Cardiac muscle cell (in vitro differentiated cells and primary cell): ENCODE data around the gene YES1. TPM values are rescaled to one million over a fixed set of nuclear protein-coding genes. Genes with fewer than 3 reads are reported as not detected.

ENCODE experiments used
- DNase-seq, 2 donors: peaks; one replicate each; pipeline versions ENCODE4 v3.0.0 to v3.0.0-alpha.2; 2010 to 2017; ENCODE audit warnings: low read depth in 1 of 2, low spot score in 1 of 2
- H3K27ac ChIP-seq: fragments of 200-600 bp; sonication (generic); 2 replicates; pipeline ENCODE4 v1.5.1; 2016
- H3K27me3 ChIP-seq: fragments of 200-600 bp; sonication (generic); 2 replicates; pipeline ENCODE4 v1.6.0; 2016; ENCODE audit warnings: control low read depth
- H3K36me3 ChIP-seq: fragments of 200-600 bp; sonication (generic); 2 replicates; pipeline ENCODE4 v1.5.1; 2016; ENCODE audit warnings: control low read depth
- H3K4me1 ChIP-seq: fragments of 200-600 bp; sonication (generic); 2 replicates; pipeline ENCODE4 v1.8.1; 2017; ENCODE audit warnings: low read depth, mild to moderate bottlenecking, mixed run types
- H3K4me3 ChIP-seq: fragments of 200-600 bp; sonication (generic); 2 replicates; pipeline ENCODE4 v1.5.1; 2016; ENCODE audit warnings: mild to moderate bottlenecking
- H3K9me3 ChIP-seq: fragments of 200-600 bp; sonication (generic); 2 replicates; pipeline ENCODE4 v1.5.1; 2017; ENCODE audit warnings: low read depth, mild to moderate bottlenecking, control low read depth
- CTCF ChIP-seq: IDR thresholded peaks from 2 replicates; pipeline ENCODE4 v1.5.1; 2012; ENCODE audit warnings: low read depth, mild to moderate bottlenecking, low read length
- polyA plus RNA-seq: library from polyadenylated mRNA; unstranded; fragments of >200 nt; fragmentation: Nextera tagmentation; extraction: Ambion mirVana; gene quantifications from 2 replicates; pipeline ENCODE4 v1.2.1, GENCODE V29; 2016
- total RNA-seq: library from RNA; depleted of rRNA; stranded (reverse); fragments of >200 nt; gene quantifications from 2 replicates; pipeline ENCODE4 v1.2.3, GENCODE V29; 2016

The YES1 gene
- total and polyA plus RNA-seq, 2 experiments from 2014 or later, result 18.5 to 96.0 TPM

GRCh38 chr18:808502-808901 lies 3.5 kb downstream of the YES1 start:
- no peak for DNase-seq
- H3K4me3 ChIP-seq, result no peak overlapping the region

GRCh38 chr18:808086-808485 lies 4.0 kb downstream of the YES1 start:
- H3K4me3 ChIP-seq, result no peak overlapping the region
- H3K27me3 ChIP-seq, result no peaks in the 10 kb centered on the region
- no peaks in the 10 kb centered on the region for H3K9me3 ChIP-seq
- peak; percentile 15 to 45 for DNase-seq
- no peak for TF ChIP-seq CTCF
- H3K27ac ChIP-seq, result peak overlapping the region; percentile 54
- no peaks in the 10 kb centered on the region for H3K36me3 ChIP-seq
- H3K4me1 ChIP-seq, result peaks cover 15% of the 10 kb centered on the region

More at GRCh38 chr18:808502-808901, 3.5 kb downstream of the YES1 start:
- TF ChIP-seq CTCF, result no peak
- Histone ChIP-seq H3K36me3 (no peaks in the 10 kb centered on the region), H3K9me3 (no peaks in the 10 kb centered on the region), H3K27me3 (no peaks in the 10 kb centered on the region), H3K4me1 (peaks cover 18% of the 10 kb centered on the region), H3K27ac (peak overlapping the region; percentile 54)

GRCh38 chr18:805755-806110 lies 6.3 kb downstream of the YES1 start:
- Histone ChIP-seq H3K9me3 (no peaks in the 10 kb centered on the region), H3K4me1 (peaks cover 13% of the 10 kb centered on the region), H3K36me3 (no peaks in the 10 kb centered on the region), H3K4me3 (no peak overlapping the region), H3K27ac (no peak overlapping the region), H3K27me3 (no peaks in the 10 kb centered on the region)
- no peak for TF ChIP-seq CTCF
- no peak for DNase-seq

- DNase-seq, result no peak
- Histone ChIP-seq H3K27ac (no peak overlapping the region), H3K27me3 (no peaks in the 10 kb centered on the region), H3K4me1 (peaks cover 13% of the 10 kb centered on the region), H3K4me3 (no peak overlapping the region), H3K36me3 (no peaks in the 10 kb centered on the region), H3K9me3 (no peaks in the 10 kb centered on the region)
- no peak for TF ChIP-seq CTCF
These were observed 6.9 kb downstream of the YES1 start for GRCh38 chr18:805008-805754.

- H3K4me3 ChIP-seq, result no peak overlapping the region
- no peaks in the 10 kb centered on the region for H3K4me1 ChIP-seq
- no peak for TF ChIP-seq CTCF
- H3K36me3 ChIP-seq, result no peaks in the 10 kb centered on the region
- no peak overlapping the region for H3K27ac ChIP-seq
- no peaks in the 10 kb centered on the region for H3K9me3 ChIP-seq
- no peak for DNase-seq
- H3K27me3 ChIP-seq, result no peaks in the 10 kb centered on the region
These were observed 10.9 kb downstream of the YES1 start for GRCh38 chr18:801137-801536.
